ENCODE measurements around the gene PRKD2.
"Not testable (repeated sequence)": the region's sequence is repeated elsewhere in the genome, so short reads cannot be mapped to it uniquely, and the experiment has no call there.

Gene PRKD2

GRCh38 chr19:46717034-46717715 lies at the start of gene PRKD2:
Gene PRKD2, minus strand, starts transcription at chr19:46717114. Its CDS starts 744 bp downstream, at chr19:46716370.
- peak; percentile 84 for DNase-seq

GRCh38 chr19:46764817-46765291 lies 47.9 kb upstream of the PRKD2 start:
- DNase-seq: no peak

- no peak for DNase-seq
Measured at GRCh38 chr19:46762245-46762890, 45.5 kb upstream of the PRKD2 start.

GRCh38 chr19:46761418-46761831 lies 44.5 kb upstream of the PRKD2 start:
- peak; percentile 74 for DNase-seq

GRCh38 chr19:46760897-46761296 lies 44.0 kb upstream of the PRKD2 start:
- DNase-seq: not testable (repeated sequence)

- no peak for DNase-seq
Measured at GRCh38 chr19:46760363-46760762, 43.4 kb upstream of the PRKD2 start.

- DNase-seq: peak; percentile 99
Measured at GRCh38 chr19:46759817-46760333, 43.0 kb upstream of the PRKD2 start.

GRCh38 chr19:46759206-46759605 lies 42.3 kb upstream of the PRKD2 start:
- DNase-seq: no peak

GRCh38 chr19:46756544-46756888 lies 39.6 kb upstream of the PRKD2 start:
- no peak for DNase-seq

- DNase-seq: no peak
Measured at GRCh38 chr19:46755853-46756543, 39.1 kb upstream of the PRKD2 start.

GRCh38 chr19:46755077-46755852 lies 38.4 kb upstream of the PRKD2 start:
- DNase-seq: peak; percentile 55

- no peak for DNase-seq
Measured at GRCh38 chr19:46753420-46754155, 36.7 kb upstream of the PRKD2 start.

- DNase-seq: peak; percentile 45
Measured at GRCh38 chr19:46748325-46749109, 31.6 kb upstream of the PRKD2 start.

- DNase-seq: peak; percentile 61
Measured at GRCh38 chr19:46746281-46747057, 29.6 kb upstream of the PRKD2 start, which contains the start of gene STRN4. Gene STRN4, minus strand, starts transcription at chr19:46746450. Its CDS starts 20 bp downstream, at chr19:46746430.

GRCh38 chr19:46745521-46746280 lies 28.8 kb upstream of the PRKD2 start, which contains the start of gene FKRP:
Gene FKRP, plus strand, starts transcription at chr19:46746057. Its CDS starts 9,394 bp downstream, at chr19:46755451.
- DNase-seq: no peak

- no peak for DNase-seq
Measured at GRCh38 chr19:46745030-46745429, 28.1 kb upstream of the PRKD2 start.

GRCh38 chr19:46744005-46744691 lies 27.2 kb upstream of the PRKD2 start:
- DNase-seq: no peak

GRCh38 chr19:46742926-46743480 lies 26.1 kb upstream of the PRKD2 start:
- DNase-seq: no peak

Data from fibroblast of skin of right quadriceps (primary cell).